PC-9 (cell line): ENCODE results near the gene G6PD. TPM values are rescaled to one million over a fixed set of nuclear protein-coding genes. Genes with fewer than 3 reads are reported as not detected.

Experiments
- BruUV-seq: library from RNA; stranded (reverse); fragments of 400-500 nt; replicated peaks from 2 replicates; lab custom pipeline; 2021; lab: Mats Ljungman, UMichigan
- CTCF ChIA-PET: fragments of 300-600 bp; sonication (Branson Sonifier 250); formaldehyde crosslinking; loops from one replicate; lab custom pipeline; 2022; ENCODE audit warnings: antibody characterized with exemption; lab: Charles Lee
- POLR2A ChIA-PET: fragments of 300-600 bp; sonication (Branson Sonifier 250); formaldehyde crosslinking; loops from one replicate; lab custom pipeline; 2022; ENCODE audit warnings: antibody characterized with exemption; ENCODE audit not compliant: unreplicated experiment; lab: Charles Lee
- DNase-seq, 2 experiments: peaks; one replicate each; pipeline versions ENCODE4 v3.0.0 to v3.0.0-alpha.2; 2015 to 2022; ENCODE audit warnings: mixed read lengths in 1 of 2
- H2AFZ ChIP-seq: fragments of 200-600 bp; sonication (generic); 2 replicates; pipeline ENCODE4 v1.8.1; 2017; ENCODE audit warnings: antibody characterized with exemption
- H3F3A ChIP-seq: fragments of 200-600 bp; sonication (generic); 2 replicates; pipeline ENCODE4 v1.8.1; 2017; ENCODE audit warnings: antibody characterized with exemption, mild to moderate bottlenecking, low read depth; ENCODE audit not compliant: insufficient read depth
- H3K27ac ChIP-seq: fragments of 200-600 bp; sonication (generic); 2 replicates; pipeline ENCODE4 v1.6.1; 2016; ENCODE audit warnings: mixed run types
- H3K27me3 ChIP-seq: fragments of 200-600 bp; sonication (generic); 2 replicates; pipeline ENCODE4 v1.6.1; 2016; ENCODE audit warnings: low read depth, mixed run types; ENCODE audit not compliant: insufficient read depth
- H3K36me3 ChIP-seq: fragments of 200-600 bp; sonication (generic); 2 replicates; pipeline ENCODE4 v1.6.1; 2016; ENCODE audit warnings: low read depth, mixed run types
- H3K4me1 ChIP-seq: fragments of 200-600 bp; sonication (generic); replicated peaks from 2 replicates; pipeline ENCODE4 v1.6.1; 2016; ENCODE audit warnings: mixed run types; ENCODE audit not compliant: insufficient read depth
- H3K4me2 ChIP-seq: fragments of 200-600 bp; sonication (generic); 2 replicates; pipeline ENCODE4 v1.6.1; 2017; ENCODE audit warnings: mixed run types
- H3K4me3 ChIP-seq: fragments of 200-600 bp; sonication (generic); 2 replicates; pipeline ENCODE4 v1.6.1; 2016; ENCODE audit warnings: mixed run types
- H3K79me2 ChIP-seq: fragments of 200-600 bp; sonication (generic); 2 replicates; pipeline ENCODE4 v1.6.1; 2017; ENCODE audit warnings: low read depth, mixed run types
- H3K9me2 ChIP-seq: fragments of 200-600 bp; sonication (generic); 2 replicates; pipeline ENCODE4 v1.8.1; 2017; ENCODE audit warnings: mild to moderate bottlenecking; ENCODE audit not compliant: insufficient read depth
- H3K9me3 ChIP-seq: fragments of 200-600 bp; sonication (generic); 2 replicates; pipeline ENCODE4 v1.8.1; 2016; ENCODE audit warnings: low read depth; ENCODE audit not compliant: insufficient read depth
- H4K20me1 ChIP-seq: fragments of 200-600 bp; sonication (generic); 2 replicates; pipeline ENCODE4 v1.8.1; 2017; ENCODE audit not compliant: insufficient read depth
- EZH2 ChIP-seq: fragments of 200-600 bp; sonication (generic); IDR thresholded peaks from 2 replicates; pipeline ENCODE4 v1.8.0; 2017; ENCODE audit warnings: antibody characterized with exemption, low read depth
- intact Hi-C: fragments of 100-400 bp; cut with micrococcal nuclease; formaldehyde crosslinking; loops from one replicate; pipeline ENCODE4 v1.10.0; 2022; ENCODE audit not compliant: unreplicated experiment
- total RNA-seq: library from RNA; stranded (reverse); gene quantifications from 2 replicates; pipeline ENCODE4 v1.2.3, GENCODE V29; 2021
- TF ChIP-seq, protein P1 (sequence below): fragments of 200-600 bp; sonication (generic); conservative IDR thresholded peaks from 2 replicates; pipeline ENCODE4 v1.6.1; 2017; ENCODE audit warnings: mixed run types, antibody characterized with exemption, mild to moderate bottlenecking, moderate library complexity

The G6PD gene
- total RNA-seq, 1 experiment from 2014 or later, result 1,283 TPM

- Histone ChIP-seq H3K9me3 (no peaks in the 10 kb centered on the region), H3K4me3 (no peak overlapping the region), H4K20me1 (peaks cover 14% of the 10 kb centered on the region), H3K4me2 (no peak overlapping the region), H3K36me3 (peaks cover 28% of the 10 kb centered on the region; the same call in 1 of the 2 replicates), H3K9me2 (no peaks in the 10 kb centered on the region), H3K27ac (no peak overlapping the region), H3K79me2 (peaks cover 66% of the 10 kb centered on the region), H3K27me3 (no peaks in the 10 kb centered on the region), H2AFZ (no peak overlapping the region), H3F3A (peaks cover 88% of the 10 kb centered on the region), H3K4me1 (peaks cover 35% of the 10 kb centered on the region)
- ChIA-PET CTCF (interaction anchor here (2.2 kb wide), 1 partner anchor 162 kb away, joined by 9 read pairs; no protein-coding TSS in a partner anchor), POLR2A (no interaction called here)
- intact Hi-C loops, result no loop called here
- no peak for DNase-seq
- no peak for TF ChIP-seq EZH2
- TF ChIP-seq, protein P1, sequence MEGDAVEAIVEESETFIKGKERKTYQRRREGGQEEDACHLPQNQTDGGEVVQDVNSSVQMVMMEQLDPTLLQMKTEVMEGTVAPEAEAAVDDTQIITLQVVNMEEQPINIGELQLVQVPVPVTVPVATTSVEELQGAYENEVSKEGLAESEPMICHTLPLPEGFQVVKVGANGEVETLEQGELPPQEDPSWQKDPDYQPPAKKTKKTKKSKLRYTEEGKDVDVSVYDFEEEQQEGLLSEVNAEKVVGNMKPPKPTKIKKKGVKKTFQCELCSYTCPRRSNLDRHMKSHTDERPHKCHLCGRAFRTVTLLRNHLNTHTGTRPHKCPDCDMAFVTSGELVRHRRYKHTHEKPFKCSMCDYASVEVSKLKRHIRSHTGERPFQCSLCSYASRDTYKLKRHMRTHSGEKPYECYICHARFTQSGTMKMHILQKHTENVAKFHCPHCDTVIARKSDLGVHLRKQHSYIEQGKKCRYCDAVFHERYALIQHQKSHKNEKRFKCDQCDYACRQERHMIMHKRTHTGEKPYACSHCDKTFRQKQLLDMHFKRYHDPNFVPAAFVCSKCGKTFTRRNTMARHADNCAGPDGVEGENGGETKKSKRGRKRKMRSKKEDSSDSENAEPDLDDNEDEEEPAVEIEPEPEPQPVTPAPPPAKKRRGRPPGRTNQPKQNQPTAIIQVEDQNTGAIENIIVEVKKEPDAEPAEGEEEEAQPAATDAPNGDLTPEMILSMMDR, result no peak
- no TSS peak for BruUV-seq
Observed at GRCh38 chrX:154535892-154536291, 10.8 kb downstream of the G6PD start.

GRCh38 chrX:154534526-154535322 lies 11.9 kb downstream of the G6PD start:
- H3F3A ChIP-seq, result peaks cover 88% of the 10 kb centered on the region
- POLR2A ChIA-PET, result no interaction called here
- H4K20me1 ChIP-seq, result peaks cover 14% of the 10 kb centered on the region
- CTCF ChIA-PET, result interaction anchor here (2.2 kb wide), 1 partner anchor 161 kb away, joined by 9 read pairs; no protein-coding TSS in a partner anchor
- peak; percentile 51 to 89 for DNase-seq
- H3K27me3 ChIP-seq, result no peaks in the 10 kb centered on the region
- H3K9me2 ChIP-seq, result no peaks in the 10 kb centered on the region
- no peak overlapping the region for H3K4me2 ChIP-seq
- H3K4me1 ChIP-seq, result peaks cover 23% of the 10 kb centered on the region
- H3K9me3 ChIP-seq, result no peaks in the 10 kb centered on the region
- BruUV-seq, result no TSS peak
- peaks cover 55% of the 10 kb centered on the region for H3K79me2 ChIP-seq
- no peak overlapping the region for H3K27ac ChIP-seq
- TF ChIP-seq, protein P1, result peak; percentile 85
- TF ChIP-seq EZH2, result no peak
- H2AFZ ChIP-seq, result no peak overlapping the region
- no peak overlapping the region for H3K4me3 ChIP-seq
- intact Hi-C loops, result loop anchor here (5.0 kb wide), 3 partner anchors 137 to 767 kb away; partner anchors contain the start of genes FLNA and RPL10
- H3K36me3 ChIP-seq, result peaks cover 23% of the 10 kb centered on the region; the same call in 1 of the 2 replicates

- peaks cover 81% of the 10 kb centered on the region for H3F3A ChIP-seq
- H3K4me2 ChIP-seq, result no peak overlapping the region
- no peak for TF ChIP-seq EZH2
- TF ChIP-seq, protein P1, result no peak
- BruUV-seq, result TSS peak; percentile 63
- ChIA-PET POLR2A (interaction anchor here (0.6 kb wide), 1 partner anchor 15 kb away, joined by 3 read pairs; the partner anchor contains the start of gene IKBKG), CTCF (interaction anchor here (0.6 to 1.3 kb wide), 2 partner anchors 42 to 159 kb away, joined by 3 to 9 read pairs; no protein-coding TSS in a partner anchor)
- no peaks in the 10 kb centered on the region for H3K9me2 ChIP-seq
- peaks cover 34% of the 10 kb centered on the region for H3K79me2 ChIP-seq
- DNase-seq, result no peak
- H4K20me1 ChIP-seq, result peaks cover 14% of the 10 kb centered on the region
- no peak overlapping the region for H3K27ac ChIP-seq
- no peaks in the 10 kb centered on the region for H3K27me3 ChIP-seq
- H3K9me3 ChIP-seq, result no peaks in the 10 kb centered on the region
- intact Hi-C loops, result loop anchor here (5.0 kb wide), 3 partner anchors 135 to 765 kb away; partner anchors contain the start of genes FLNA and RPL10
- no peak overlapping the region for H2AFZ ChIP-seq
- no peak overlapping the region for H3K4me3 ChIP-seq
- peaks cover 8% of the 10 kb centered on the region; the same call in 1 of the 2 replicates for H3K36me3 ChIP-seq
- H3K4me1 ChIP-seq, result peaks cover 3% of the 10 kb centered on the region; the same call in 1 of the 2 replicates
Observed at GRCh38 chrX:154532690-154533089, 14.0 kb downstream of the G6PD start.
